T47D (cell line): Measurements from ENCODE around the gene TAMM41.
"Not testable (repeated sequence)": the region's sequence is repeated elsewhere in the genome, so short reads cannot be mapped to it uniquely, and the experiment has no call there.

Experiments
- DNase-seq, 2 experiments: peaks; one replicate each; pipeline versions ENCODE4 v3.0.0 to v3.0.0-alpha.2; 2011 to 2012; ENCODE audit warnings: low read depth in 1 of 2, low spot score in 1 of 2
- JUND ChIP-seq: IDR thresholded peaks from 2 replicates; pipeline ENCODE4 v1.6.1; 2012; ENCODE audit warnings: low read depth
- in situ Hi-C: cut with HindIII; loops from 2 replicates; pipeline ENCODE4 v1.10.0; 2016; ENCODE audit warnings: low sequenced_read_pairs, low pct_unique_long_range_greater_than_20kb

The TAMM41 gene, protein sequence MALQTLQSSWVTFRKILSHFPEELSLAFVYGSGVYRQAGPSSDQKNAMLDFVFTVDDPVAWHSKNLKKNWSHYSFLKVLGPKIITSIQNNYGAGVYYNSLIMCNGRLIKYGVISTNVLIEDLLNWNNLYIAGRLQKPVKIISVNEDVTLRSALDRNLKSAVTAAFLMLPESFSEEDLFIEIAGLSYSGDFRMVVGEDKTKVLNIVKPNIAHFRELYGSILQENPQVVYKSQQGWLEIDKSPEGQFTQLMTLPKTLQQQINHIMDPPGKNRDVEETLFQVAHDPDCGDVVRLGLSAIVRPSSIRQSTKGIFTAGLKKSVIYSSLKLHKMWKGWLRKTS

DNA sequence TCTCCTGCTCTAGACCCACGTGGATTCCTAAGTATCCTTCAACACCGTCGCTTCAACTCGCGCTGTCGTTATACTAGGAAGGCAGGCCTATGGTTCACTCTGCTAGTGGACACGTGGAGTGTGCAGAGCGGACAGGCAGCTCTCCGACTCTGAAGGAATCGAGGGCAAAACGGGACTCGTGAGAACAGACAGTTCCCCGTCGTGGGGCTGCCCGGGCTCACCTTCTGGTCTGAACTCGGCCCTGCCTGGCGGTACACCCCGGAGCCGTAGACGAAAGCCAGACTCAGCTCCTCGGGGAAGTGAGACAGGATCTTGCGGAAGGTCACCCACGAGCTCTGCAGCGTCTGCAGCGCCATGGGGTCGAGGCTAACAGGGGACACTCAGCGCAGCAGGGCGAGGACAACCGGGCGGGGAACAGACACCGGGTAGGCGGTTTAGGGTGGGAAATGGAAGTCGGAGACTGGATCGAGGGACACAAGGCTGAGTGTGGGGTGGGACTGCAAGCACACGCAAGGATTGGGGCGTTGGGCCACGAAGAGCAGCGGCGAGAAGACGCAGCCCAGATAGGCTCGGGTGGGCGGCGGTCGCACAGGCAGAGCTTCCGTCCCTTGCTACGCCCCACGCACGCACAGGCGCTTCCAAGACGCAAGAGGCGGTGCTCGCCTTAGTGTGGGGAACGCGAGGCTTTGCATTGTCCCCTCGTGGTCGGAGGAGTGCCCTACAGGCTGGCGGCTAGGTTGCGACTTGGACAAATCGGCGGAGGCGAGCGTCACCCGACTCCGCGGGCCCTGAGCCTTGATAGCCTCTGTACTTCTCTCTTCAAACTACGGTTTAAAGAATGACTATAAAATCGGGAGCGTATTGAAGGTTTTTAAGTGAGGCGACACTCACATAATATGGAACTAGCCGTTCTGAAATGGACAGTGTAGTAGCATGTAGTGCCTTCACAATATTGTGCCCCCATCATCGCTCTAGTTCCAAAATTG is at the start of gene TAMM41:
TAMM41 (minus strand) TSS at position 605 of the 986 bp plus-strand sequence; CDS start at position 356, 249 bp downstream.
- TF ChIP-seq JUND = no peak
- in situ Hi-C loops = no loop called here

DNA sequence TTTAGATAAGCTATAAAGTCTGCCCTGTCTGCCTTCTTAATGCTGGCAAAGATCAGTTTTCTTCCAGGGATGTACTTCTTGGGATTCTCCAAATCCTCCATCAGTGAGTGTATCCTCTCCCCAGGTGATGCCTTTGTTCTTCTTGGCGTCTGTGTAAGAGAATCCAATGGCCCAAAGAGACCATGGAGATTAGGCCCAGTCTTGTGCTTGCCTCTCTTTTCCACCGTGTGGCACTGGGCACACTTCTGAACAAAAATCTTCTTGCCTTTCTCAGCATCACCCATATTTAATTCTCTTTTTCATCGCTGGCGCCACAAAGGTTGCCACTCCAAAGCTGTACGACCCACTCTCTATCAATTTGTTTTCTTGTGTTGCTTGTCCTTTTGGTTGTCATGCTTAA is 32.2 kb upstream of the TAMM41 start:
- DNase-seq = no peak
- TF ChIP-seq JUND = no peak
- in situ Hi-C loops = no loop called here

More for the DNA sequence above, at the start of gene TAMM41:
- peak; percentile 93 to 95 for DNase-seq

DNA sequence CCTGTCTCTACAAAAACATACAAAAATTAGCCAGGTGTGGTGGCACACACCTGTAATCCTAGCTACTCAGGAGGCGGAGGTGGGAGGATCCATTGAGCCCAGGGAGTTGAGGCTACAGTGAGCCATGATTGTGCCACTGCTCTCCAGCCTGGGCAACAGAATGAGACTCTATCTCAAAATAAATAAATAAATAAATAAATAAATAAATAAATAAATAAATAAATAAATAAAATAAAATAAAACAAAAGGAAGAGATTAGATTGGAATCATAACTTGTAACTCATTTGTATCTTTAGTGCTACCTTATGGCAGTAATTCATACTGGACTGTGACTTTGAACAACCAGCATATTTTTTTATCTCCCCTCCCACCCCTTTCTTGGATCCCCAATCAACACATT is 28.0 kb upstream of the TAMM41 start:
- in situ Hi-C loops, DNase-seq: not testable (repeated sequence)

DNA sequence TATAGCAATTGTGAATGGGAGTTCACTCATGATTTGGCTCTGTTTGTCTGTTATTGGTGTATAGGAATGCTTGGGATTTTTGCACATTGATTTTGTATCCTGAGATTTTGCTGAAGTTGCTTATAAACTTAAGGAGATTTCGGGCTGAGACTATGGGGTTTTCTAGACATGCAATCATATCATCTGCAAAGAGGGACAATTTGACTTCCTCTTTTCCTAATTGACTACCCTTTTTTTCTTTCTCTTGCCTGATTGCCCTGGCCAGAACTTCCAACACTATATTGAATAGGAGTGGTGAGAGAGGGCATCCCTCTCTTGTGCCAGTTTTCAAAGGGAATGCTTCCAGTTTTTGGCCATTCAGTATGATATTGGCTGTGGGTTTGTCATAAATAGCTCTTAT is 17.1 kb upstream of the TAMM41 start:
- in situ Hi-C loops = not testable (repeated sequence)

DNA sequence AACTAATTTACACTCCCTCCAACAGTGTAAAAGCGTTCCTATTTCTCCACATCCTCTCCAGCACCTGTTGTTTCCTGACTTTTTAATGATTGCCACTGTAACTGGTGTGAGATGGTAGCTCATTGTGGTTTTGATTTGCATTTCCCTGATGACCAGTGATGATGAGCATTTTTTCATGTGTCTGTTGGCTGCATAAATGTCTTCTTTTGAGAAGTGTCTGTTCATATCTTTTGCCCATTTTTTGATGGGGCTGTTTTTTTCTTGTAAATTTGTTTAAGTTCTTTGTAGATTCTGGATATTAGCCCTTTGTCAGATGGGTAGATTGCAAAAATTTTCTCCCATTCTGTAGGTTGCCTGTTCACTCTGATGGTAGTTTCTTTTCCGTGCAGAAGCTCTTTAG is 15.9 kb upstream of the TAMM41 start:
- in situ Hi-C loops, DNase-seq: not testable (repeated sequence)

More for the DNA sequence above, 17.1 kb upstream of the TAMM41 start:
- DNase-seq = not testable (repeated sequence)

DNA sequence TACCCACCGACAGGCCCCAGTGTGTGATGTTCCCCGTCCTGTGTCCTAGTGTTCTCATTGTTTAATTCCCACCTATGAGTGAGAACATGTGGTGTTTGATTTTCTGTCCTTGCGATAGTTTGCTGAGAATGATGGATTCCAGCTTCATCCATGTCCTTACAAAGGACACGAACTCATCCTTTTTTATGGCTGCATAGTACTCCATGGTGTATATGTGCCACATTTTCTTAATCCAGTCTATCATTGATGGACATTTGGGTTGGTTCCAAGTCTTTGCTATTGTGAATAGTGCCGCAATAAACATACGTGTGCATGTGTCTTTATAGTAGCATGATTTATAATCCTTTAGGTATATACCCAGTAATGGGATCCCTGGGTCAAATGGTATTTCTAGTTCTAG is 15.5 kb upstream of the TAMM41 start:
- DNase-seq, in situ Hi-C loops: not testable (repeated sequence)

DNA sequence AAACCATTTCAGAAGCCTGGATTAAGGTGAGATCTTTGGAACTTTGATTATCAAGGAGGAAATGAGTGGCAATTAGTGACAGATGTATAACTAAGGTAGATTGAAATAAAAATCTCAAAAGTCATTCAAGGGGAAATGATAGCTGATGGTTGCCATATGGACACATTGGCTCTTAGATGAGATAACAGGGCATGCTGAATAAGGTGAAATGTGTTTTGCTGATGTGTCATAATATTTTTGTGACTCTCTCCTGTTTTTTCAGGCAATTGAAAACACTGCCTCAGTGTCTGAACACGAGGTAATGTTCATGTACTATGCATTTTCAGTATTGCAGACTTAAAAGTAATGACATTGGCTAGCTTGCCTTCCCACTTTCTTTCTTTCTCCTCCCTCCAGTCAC is 13.5 kb upstream of the TAMM41 start:
- DNase-seq, in situ Hi-C loops: not testable (repeated sequence)

DNA sequence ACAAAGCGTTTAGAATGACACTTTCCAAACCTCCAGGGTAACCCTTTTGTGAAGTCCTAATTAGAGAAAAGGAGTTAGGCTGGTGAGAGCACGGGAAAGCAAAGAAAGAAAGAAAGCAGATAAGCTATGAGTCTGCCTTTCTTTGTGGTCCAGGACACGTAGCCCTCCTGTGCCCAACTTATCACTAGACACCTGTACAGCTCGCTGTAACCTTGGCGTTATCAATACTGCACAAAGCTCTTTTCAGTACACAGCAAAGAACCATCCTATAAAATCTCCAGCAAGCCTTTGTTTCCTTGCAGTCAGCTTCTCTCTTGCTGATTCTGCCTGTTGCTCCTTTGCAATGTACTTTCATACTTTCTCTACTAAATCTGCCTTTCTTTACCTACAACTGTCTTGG is 6.8 kb upstream of the TAMM41 start:
- in situ Hi-C loops = no loop called here
- TF ChIP-seq JUND = no peak
- DNase-seq = no peak

DNA sequence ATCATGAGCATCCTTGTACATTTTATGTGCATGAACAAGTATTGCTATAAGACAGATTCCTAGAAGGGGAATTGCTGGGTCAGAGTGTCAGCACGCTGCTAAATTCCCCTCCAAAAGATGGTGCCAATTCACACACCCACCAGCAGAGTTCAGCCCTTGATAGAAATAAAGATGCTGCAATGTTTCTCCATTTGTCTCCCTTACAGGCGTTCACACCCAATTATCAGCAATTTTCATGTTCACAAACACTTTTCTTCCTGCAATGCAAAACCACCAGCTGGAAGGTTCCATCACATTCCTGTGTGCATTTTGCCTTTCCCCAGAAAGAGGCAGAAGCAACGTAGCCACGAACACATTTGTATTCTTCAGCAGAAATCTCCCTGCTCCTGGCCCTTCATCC is 3.3 kb upstream of the TAMM41 start:
- in situ Hi-C loops = no loop called here
- DNase-seq = no peak
- no peak for TF ChIP-seq JUND

DNA sequence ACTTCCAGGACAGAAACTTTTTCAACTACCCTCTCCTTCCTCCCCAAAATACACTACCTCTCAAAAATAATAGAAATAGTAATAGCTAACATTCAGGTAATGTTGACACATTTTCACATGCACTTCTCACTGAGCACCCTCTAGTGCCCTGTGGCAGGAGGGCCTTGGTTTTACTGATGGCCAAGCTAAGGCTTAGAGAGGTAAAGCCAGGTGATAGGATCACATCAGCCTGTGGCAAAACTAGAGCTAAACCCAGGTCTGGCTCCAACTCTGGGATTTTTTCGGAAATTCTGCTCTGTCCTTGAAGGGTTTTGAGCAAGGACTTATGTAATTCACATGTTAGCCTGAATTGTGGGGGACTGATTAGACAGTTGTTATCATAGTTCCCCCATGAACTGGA is 922 bp upstream of the TAMM41 start:
- in situ Hi-C loops = no loop called here
- DNase-seq = peak in 1 of 2 experiments; percentile 54
- TF ChIP-seq JUND = no peak

DNA sequence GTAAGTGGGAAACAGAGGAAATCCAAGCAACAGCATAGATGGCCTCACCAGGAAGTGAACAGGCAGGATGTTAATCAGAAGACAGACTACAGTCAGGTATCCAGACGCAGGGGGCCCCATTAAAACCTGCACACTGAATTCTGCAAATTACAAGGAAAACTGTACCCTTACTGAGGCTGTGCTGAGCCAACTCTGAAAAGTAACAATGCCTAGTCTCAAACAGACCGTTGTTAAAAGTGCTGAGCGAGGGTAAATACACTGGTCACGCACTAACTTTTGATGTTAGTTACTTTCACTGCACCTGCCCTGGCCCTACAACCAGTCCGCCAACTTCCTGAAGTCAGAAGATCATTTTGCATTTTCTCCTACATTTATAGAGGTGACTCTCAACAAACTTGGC is 1.0 kb downstream of the TAMM41 start:
- peak in 1 of 2 experiments; percentile 30 for DNase-seq
- in situ Hi-C loops = no loop called here
- no peak for TF ChIP-seq JUND

DNA sequence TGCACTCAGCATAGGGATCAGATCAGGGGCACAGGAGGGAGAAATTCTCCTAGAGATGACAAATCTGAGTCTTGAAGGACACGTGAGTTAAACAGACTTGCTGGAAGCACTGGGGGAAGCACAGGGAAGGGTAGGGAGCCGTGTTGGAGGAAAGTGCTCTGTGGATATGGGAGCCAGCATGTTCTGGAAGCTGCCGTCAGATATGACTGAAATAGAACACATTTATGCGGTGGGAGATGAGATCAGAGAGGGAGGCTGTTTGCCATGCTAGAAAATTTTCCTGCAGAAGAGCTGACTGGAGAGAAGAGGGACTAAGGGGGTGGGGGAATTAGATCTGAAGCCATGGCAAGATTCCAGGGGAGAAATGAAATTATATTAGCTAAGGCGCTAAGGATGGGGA is 1.8 kb downstream of the TAMM41 start:
- in situ Hi-C loops = no loop called here
- TF ChIP-seq JUND = no peak
- no peak for DNase-seq

DNA sequence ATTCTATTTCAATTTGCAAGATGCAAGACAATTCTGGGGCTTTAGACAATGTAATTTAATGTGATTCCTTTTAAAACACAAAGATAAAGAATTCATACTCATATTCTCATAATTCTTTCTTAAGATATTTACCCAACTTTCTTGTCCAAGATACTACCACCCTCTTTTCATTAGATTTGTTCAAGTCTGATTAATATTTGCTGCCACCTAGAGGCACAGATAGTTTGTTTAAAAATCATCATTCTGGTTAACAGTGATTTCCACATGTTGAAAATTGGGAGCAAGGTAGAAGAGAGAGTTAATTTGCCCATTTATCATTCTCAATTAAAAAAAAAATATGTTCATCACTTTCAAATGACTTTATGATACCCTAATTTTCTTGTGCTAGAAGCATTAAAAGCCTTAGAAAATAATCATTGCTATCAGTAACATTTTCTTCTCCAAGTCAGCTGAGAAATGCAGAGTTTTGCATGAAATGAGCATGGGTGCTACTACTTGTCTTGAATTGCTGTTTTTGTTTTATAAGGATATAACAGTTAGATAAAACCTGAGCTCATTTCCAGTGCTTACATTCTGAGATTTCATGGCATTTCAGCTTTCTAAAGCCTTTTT is 11.6 kb downstream of the TAMM41 start:
- TF ChIP-seq JUND = no peak
- in situ Hi-C loops = no loop called here
- DNase-seq = peak in 1 of 2 experiments; percentile 32
